HepG2 (cell line): ENCODE measurements around the gene PTGES3. TPM values are rescaled to one million over a fixed set of nuclear protein-coding genes. Genes with fewer than 3 reads are reported as not detected.

Experiments used
- EZH2 ChIP-seq: conservative IDR thresholded peaks from 2 replicates; pipeline ENCODE4 v1.6.1; 2012; ENCODE audit warnings: mild to moderate bottlenecking, low read depth, low read length, moderate library complexity
- GLMP ChIP-seq: sonication (generic); formaldehyde crosslinking; IDR thresholded peaks from 2 replicates; pipeline ENCODE4 v1.9.0; 2021; ENCODE audit warnings: missing genetic modification reagents, mild to moderate bottlenecking, borderline replicate concordance
- KLF9 ChIP-seq: IDR thresholded peaks from 2 replicates; pipeline ENCODE4 v1.6.1; 2016; ENCODE audit warnings: low read depth
- MAFG ChIP-seq: sonication (generic); formaldehyde crosslinking; IDR thresholded peaks from 2 replicates; pipeline ENCODE4 v1.5.1; 2020; ENCODE audit warnings: mild to moderate bottlenecking, missing genetic modification reagents
- MLLT10 ChIP-seq: sonication (generic); formaldehyde crosslinking; IDR thresholded peaks from 2 replicates; pipeline ENCODE4 v1.4.0; 2020; ENCODE audit warnings: missing genetic modification reagents
- MLX ChIP-seq: IDR thresholded peaks from 2 replicates; pipeline ENCODE4 v1.6.1; 2016
- MTERF4 ChIP-seq: sonication (generic); formaldehyde crosslinking; IDR thresholded peaks from 2 replicates; pipeline ENCODE4 v1.8.0; 2023; ENCODE audit warnings: mild to moderate bottlenecking, missing genetic modification reagents
- SMAD3 ChIP-seq: sonication (generic); formaldehyde crosslinking; IDR thresholded peaks from 2 replicates; pipeline ENCODE4 v1.4.0; 2020; ENCODE audit warnings: missing genetic modification reagents
- THYN1 ChIP-seq: sonication (generic); formaldehyde crosslinking; IDR thresholded peaks from 2 replicates; pipeline ENCODE4 v1.8.1; 2023; ENCODE audit warnings: low read depth, mild to moderate bottlenecking, moderate library complexity, missing genetic modification reagents, borderline replicate concordance
- TOE1 ChIP-seq: sonication (generic); formaldehyde crosslinking; IDR thresholded peaks from 2 replicates; pipeline ENCODE4 v1.4.0; 2020; ENCODE audit warnings: mild to moderate bottlenecking, missing genetic modification reagents
- TP53 ChIP-seq: sonication (generic); formaldehyde crosslinking; conservative IDR thresholded peaks from 2 replicates; pipeline ENCODE4 v1.4.0; 2020; ENCODE audit warnings: missing genetic modification reagents
- TRAFD1 ChIP-seq: sonication (generic); formaldehyde crosslinking; IDR thresholded peaks from 2 replicates; pipeline ENCODE4 v1.5.1; 2020; ENCODE audit warnings: missing genetic modification reagents, mild to moderate bottlenecking, borderline replicate concordance
- TSC22D2 ChIP-seq: sonication (generic); formaldehyde crosslinking; IDR thresholded peaks from 2 replicates; pipeline ENCODE4 v1.5.1; 2020; ENCODE audit warnings: missing genetic modification reagents, mild to moderate bottlenecking, borderline replicate concordance
- ZBTB14 ChIP-seq: sonication (generic); formaldehyde crosslinking; IDR thresholded peaks from 2 replicates; pipeline ENCODE4 v1.4.0; 2020; ENCODE audit warnings: missing genetic modification reagents
- ZNF260 ChIP-seq: sonication (generic); formaldehyde crosslinking; IDR thresholded peaks from 2 replicates; pipeline ENCODE4 v1.4.0; 2020; ENCODE audit warnings: missing genetic modification reagents, low read depth, mild to moderate bottlenecking, borderline replicate concordance
- ZNF431 ChIP-seq: sonication (generic); formaldehyde crosslinking; IDR thresholded peaks from 2 replicates; pipeline ENCODE4 v1.9.0; 2022; ENCODE audit warnings: missing genetic modification reagents, low read depth, mild to moderate bottlenecking, borderline replicate concordance
- ZNF512 ChIP-seq: sonication (generic); formaldehyde crosslinking; IDR thresholded peaks from 2 replicates; pipeline ENCODE4 v1.4.0; 2020; ENCODE audit warnings: mild to moderate bottlenecking, missing genetic modification reagents
- ZNF784 ChIP-seq: sonication (generic); formaldehyde crosslinking; IDR thresholded peaks from 2 replicates; pipeline ENCODE4 v1.5.1; 2020; ENCODE audit warnings: missing genetic modification reagents, mild to moderate bottlenecking, borderline replicate concordance
- ZNF891 ChIP-seq: sonication (generic); formaldehyde crosslinking; IDR thresholded peaks from 2 replicates; pipeline ENCODE4 v1.5.0; 2020; ENCODE audit warnings: mild to moderate bottlenecking, missing genetic modification reagents
- ZSCAN20 ChIP-seq: sonication (generic); formaldehyde crosslinking; IDR thresholded peaks from 2 replicates; pipeline ENCODE4 v1.4.0; 2020; ENCODE audit warnings: missing genetic modification reagents, mild to moderate bottlenecking, borderline replicate concordance
- ZSCAN29 ChIP-seq: sonication (generic); formaldehyde crosslinking; conservative IDR thresholded peaks from 2 replicates; pipeline ENCODE4 v1.4.0; 2020; ENCODE audit warnings: mild to moderate bottlenecking, missing genetic modification reagents
- polyA plus RNA-seq, 8 experiments: library from polyadenylated mRNA; depleted of rRNA in 3 of 8; stranded (reverse) in 7 of 8; unstranded in 1 of 8; fragments of >200 nt; fragmentation: Illumina TruSeq in 4 of 8; extraction: Trizol in 4 of 8; gene quantifications; 2 replicates each; pipeline versions ENCODE4 v1.2.1 to v1.2.3, GENCODE V29; 2011 to 2016; ENCODE audit warnings: low read depth in 4 of 8, missing spikeins in 1 of 8, mixed read lengths in 1 of 8; ENCODE audit not compliant: insufficient read depth in 1 of 8
- total RNA-seq, 5 experiments: library from RNA; depleted of rRNA; stranded (reverse); fragments of >200 nt; fragmentation: Illumina TruSeq; extraction: Trizol; gene quantifications; 2 replicates each; pipeline ENCODE4 v1.2.3, GENCODE V29; 2016; ENCODE audit warnings: low read depth in 1 of 5

The PTGES3 gene
- total and polyA plus RNA-seq, 2 of the 13 experiments (the other 11 are each of a cell fraction or from before 2014, with no cell fraction given): 54.4 to 159 TPM

- TF ChIP-seq MTERF4 (CRISPR knock-in tag): no peak
- no peak for TF ChIP-seq TP53 (CRISPR knock-in tag)
- TF ChIP-seq SMAD3 (CRISPR knock-in tag): no peak; the same call in none of the 2 replicates
- 0 out of 2 replicates have a peak, but pooled peaks have one; percentile 24 for TF ChIP-seq TSC22D2 (CRISPR knock-in tag)
- TF ChIP-seq TOE1 (CRISPR knock-in tag): no peak
- no peak for TF ChIP-seq ZNF784 (CRISPR knock-in tag)
- peak; percentile 56; the same call in 1 of the 2 replicates for TF ChIP-seq TRAFD1 (CRISPR knock-in tag)
- TF ChIP-seq KLF9 (CRISPR knock-in tag): no peak
- no peak for TF ChIP-seq MAFG (CRISPR knock-in tag)
- peak; percentile 75; the same call in 1 of the 2 replicates for TF ChIP-seq THYN1
- TF ChIP-seq ZNF260 (CRISPR knock-in tag): no peak
- no peak for TF ChIP-seq MLLT10 (CRISPR knock-in tag)
- no peak for TF ChIP-seq MLX
- TF ChIP-seq ZNF512 (CRISPR knock-in tag): no peak
- peak; percentile 95 for TF ChIP-seq ZNF891
- no peak for TF ChIP-seq EZH2
- no peak for TF ChIP-seq ZSCAN20
- TF ChIP-seq GLMP: no peak
- TF ChIP-seq ZNF431: peak; percentile 88
- no peak for TF ChIP-seq ZBTB14
- no peak for TF ChIP-seq ZSCAN29 (CRISPR knock-in tag)
These were observed 42.2 kb downstream of the PTGES3 start, which contains the start of gene ATP5F1B (continued) for GRCh38 chr12:56645717-56646446.
